A673 (cell line): ENCODE data around the gene GRIK2. TPM values are rescaled to one million over a fixed set of nuclear protein-coding genes. Genes with fewer than 3 reads are reported as not detected.

Experiments
- BruUV-seq: library from RNA; stranded (reverse); fragments of 400-500 nt; replicated peaks from 2 replicates; lab custom pipeline; 2021; lab: Mats Ljungman, UMichigan
- CTCF ChIA-PET: fragments of 300-600 bp; sonication (Branson Sonifier 250); formaldehyde crosslinking; loops from one replicate; lab custom pipeline; 2022; ENCODE audit warnings: antibody characterized with exemption; lab: Charles Lee
- POLR2A ChIA-PET: fragments of 300-600 bp; sonication (Branson Sonifier 250); formaldehyde crosslinking; loops from one replicate; lab custom pipeline; 2022; ENCODE audit warnings: antibody characterized with exemption; ENCODE audit not compliant: low non-redundant PET; lab: Charles Lee
- DNase-seq: peaks from one replicate; pipeline ENCODE4 v3.0.0-alpha.2; 2015; ENCODE audit warnings: low spot score
- H3K27ac ChIP-seq: fragments of 200-600 bp; sonication (generic); 2 replicates; pipeline ENCODE4 v1.5.1; 2016; ENCODE audit warnings: mixed run types, low read depth, mild to moderate bottlenecking, mixed read lengths, antibody characterized with exemption, low read length; ENCODE audit not compliant: poor library complexity, severe bottlenecking
- H3K27me3 ChIP-seq: fragments of 200-600 bp; sonication (generic); replicated peaks from 2 replicates; pipeline ENCODE4 v1.6.1; 2017; ENCODE audit warnings: mixed run types, low read depth, mild to moderate bottlenecking, mixed read lengths, antibody characterized with exemption, low read length; ENCODE audit not compliant: insufficient read depth, poor library complexity
- H3K36me3 ChIP-seq: fragments of 200-600 bp; sonication (generic); 2 replicates; pipeline ENCODE4 v1.6.1; 2016; ENCODE audit warnings: mixed run types, mild to moderate bottlenecking, mixed read lengths, antibody characterized with exemption, low read length; ENCODE audit not compliant: insufficient read depth, poor library complexity, severe bottlenecking
- H3K4me1 ChIP-seq: fragments of 200-600 bp; sonication (generic); 2 replicates; pipeline ENCODE4 v1.6.1; 2017; ENCODE audit warnings: mixed run types, mild to moderate bottlenecking, mixed read lengths, antibody characterized with exemption, low read length; ENCODE audit not compliant: insufficient read depth, poor library complexity, severe bottlenecking
- H3K4me3 ChIP-seq: fragments of 200-600 bp; sonication (generic); 2 replicates; pipeline ENCODE4 v1.5.1; 2016; ENCODE audit warnings: low read depth, mixed run types, mild to moderate bottlenecking, mixed read lengths, low read length; ENCODE audit not compliant: poor library complexity, severe bottlenecking
- H3K9me3 ChIP-seq: fragments of 200-600 bp; sonication (generic); 2 replicates; pipeline ENCODE4 v1.6.1; 2016; ENCODE audit warnings: mixed run types, low read depth, mild to moderate bottlenecking, mixed read lengths, antibody characterized with exemption, low read length; ENCODE audit not compliant: poor library complexity, severe bottlenecking
- EZH2 ChIP-seq: fragments of 200-600 bp; sonication (generic); IDR thresholded peaks from 2 replicates; pipeline ENCODE4 v1.6.1; 2017; ENCODE audit warnings: borderline replicate concordance, low read depth, mild to moderate bottlenecking, mixed read lengths, antibody characterized with exemption, low read length; ENCODE audit not compliant: poor library complexity, severe bottlenecking
- intact Hi-C: fragments of 100-400 bp; cut with micrococcal nuclease; formaldehyde crosslinking; loops from one replicate; pipeline ENCODE4 v1.10.0; 2022; ENCODE audit not compliant: unreplicated experiment
- total RNA-seq: library from RNA; stranded (reverse); gene quantifications from 2 replicates; pipeline ENCODE4 v1.2.3, GENCODE V29; 2021
- TF ChIP-seq, protein P1 (sequence below): fragments of 300-800, 200-600 bp; sonication (generic); conservative IDR thresholded peaks from 2 replicates; pipeline ENCODE4 v1.5.1; 2017; ENCODE audit warnings: low read depth, mild to moderate bottlenecking, antibody characterized with exemption, low read length, moderate library complexity, mixed read lengths

Gene GRIK2
- total RNA-seq, 1 experiment from 2014 or later, result 62.1 TPM

DNA sequence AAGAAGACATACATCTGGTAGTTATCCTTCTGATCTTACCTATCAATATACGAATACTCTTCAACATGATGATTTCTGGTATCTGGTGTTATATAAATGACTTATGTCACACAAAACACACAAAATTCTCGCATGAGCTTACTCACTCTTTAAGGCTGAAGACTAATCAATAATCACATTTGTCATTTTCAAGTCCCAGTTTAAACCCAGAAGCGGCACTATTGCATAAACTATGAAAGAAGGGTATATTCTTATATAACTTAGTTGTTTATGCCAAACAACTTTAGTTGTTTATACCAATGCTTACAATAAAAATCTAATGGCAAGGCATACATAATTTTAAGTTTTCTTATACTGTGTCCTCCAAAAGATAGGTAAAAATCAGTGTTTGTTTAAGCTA is 293.1 kb downstream of the GRIK2 start:
- TF ChIP-seq, protein P1, sequence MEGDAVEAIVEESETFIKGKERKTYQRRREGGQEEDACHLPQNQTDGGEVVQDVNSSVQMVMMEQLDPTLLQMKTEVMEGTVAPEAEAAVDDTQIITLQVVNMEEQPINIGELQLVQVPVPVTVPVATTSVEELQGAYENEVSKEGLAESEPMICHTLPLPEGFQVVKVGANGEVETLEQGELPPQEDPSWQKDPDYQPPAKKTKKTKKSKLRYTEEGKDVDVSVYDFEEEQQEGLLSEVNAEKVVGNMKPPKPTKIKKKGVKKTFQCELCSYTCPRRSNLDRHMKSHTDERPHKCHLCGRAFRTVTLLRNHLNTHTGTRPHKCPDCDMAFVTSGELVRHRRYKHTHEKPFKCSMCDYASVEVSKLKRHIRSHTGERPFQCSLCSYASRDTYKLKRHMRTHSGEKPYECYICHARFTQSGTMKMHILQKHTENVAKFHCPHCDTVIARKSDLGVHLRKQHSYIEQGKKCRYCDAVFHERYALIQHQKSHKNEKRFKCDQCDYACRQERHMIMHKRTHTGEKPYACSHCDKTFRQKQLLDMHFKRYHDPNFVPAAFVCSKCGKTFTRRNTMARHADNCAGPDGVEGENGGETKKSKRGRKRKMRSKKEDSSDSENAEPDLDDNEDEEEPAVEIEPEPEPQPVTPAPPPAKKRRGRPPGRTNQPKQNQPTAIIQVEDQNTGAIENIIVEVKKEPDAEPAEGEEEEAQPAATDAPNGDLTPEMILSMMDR, result no peak
- no peak for TF ChIP-seq EZH2
- DNase-seq, result no peak

DNA sequence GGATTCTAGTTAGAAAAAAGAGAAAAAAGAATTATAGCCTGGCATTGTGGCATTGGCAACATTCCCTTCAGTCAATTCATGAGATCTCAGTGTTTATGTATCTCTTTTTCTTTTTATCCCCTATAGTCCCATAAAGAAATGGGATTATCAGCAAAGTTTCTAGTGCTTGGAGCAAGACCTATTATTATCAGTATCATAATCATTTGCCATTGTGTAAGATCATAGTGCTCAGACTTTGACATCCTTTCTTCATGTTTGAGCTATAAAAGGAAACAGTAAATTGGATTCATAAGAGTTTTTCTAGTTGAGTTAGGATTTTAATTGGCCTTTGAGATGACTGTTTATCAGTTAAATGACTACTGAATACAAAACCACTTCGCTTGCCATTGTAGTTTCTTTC is 295.6 kb downstream of the GRIK2 start:
- Histone ChIP-seq H3K9me3 (no peaks in the 10 kb centered on the region), H3K27me3 (no peaks in the 10 kb centered on the region), H3K27ac (no peak overlapping the region), H3K4me3 (no peak overlapping the region), H3K4me1 (peaks cover 7% of the 10 kb centered on the region), H3K36me3 (no peaks in the 10 kb centered on the region)
- TF ChIP-seq, protein P1, result no peak
- no peak for TF ChIP-seq EZH2
- ChIA-PET CTCF (no interaction called here), POLR2A (no interaction called here)
- no TSS peak for BruUV-seq
- DNase-seq, result peak; percentile 56
- intact Hi-C loops, result no loop called here

More for the DNA sequence above, 293.1 kb downstream of the GRIK2 start:
- H3K4me1 ChIP-seq, result peaks cover 7% of the 10 kb centered on the region
- H3K27ac ChIP-seq, result no peak overlapping the region
- no TSS peak for BruUV-seq
- H3K36me3 ChIP-seq, result no peaks in the 10 kb centered on the region
- ChIA-PET CTCF (no interaction called here), POLR2A (no interaction called here)
- no peaks in the 10 kb centered on the region for H3K9me3 ChIP-seq
- H3K4me3 ChIP-seq, result no peak overlapping the region
- intact Hi-C loops, result no loop called here
- no peaks in the 10 kb centered on the region for H3K27me3 ChIP-seq

DNA sequence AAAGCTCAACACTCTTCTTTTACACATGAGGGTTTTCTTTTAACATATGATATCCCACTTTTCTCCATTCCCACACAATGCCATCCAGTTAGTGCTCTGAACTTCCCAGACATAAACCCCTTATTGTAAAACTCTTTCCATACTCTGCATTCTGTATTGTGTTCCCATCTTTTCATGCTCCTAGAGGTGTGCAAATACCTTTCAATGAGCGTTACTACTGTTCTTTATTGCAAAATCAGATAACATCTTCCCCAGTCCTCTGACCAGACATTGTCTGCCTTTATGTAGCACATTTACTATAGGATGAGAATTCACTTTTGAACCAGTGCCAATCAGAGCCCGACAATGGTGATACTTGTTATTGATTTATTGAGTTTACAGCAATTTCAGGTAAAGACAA is 296.2 kb downstream of the GRIK2 start:
- Histone ChIP-seq H3K9me3 (no peaks in the 10 kb centered on the region), H3K4me3 (no peak overlapping the region), H3K36me3 (no peaks in the 10 kb centered on the region), H3K4me1 (peaks cover 7% of the 10 kb centered on the region), H3K27me3 (no peaks in the 10 kb centered on the region), H3K27ac (no peak overlapping the region)
- TF ChIP-seq, protein P1, result no peak
- no peak for TF ChIP-seq EZH2
- no TSS peak for BruUV-seq
- no peak for DNase-seq
- ChIA-PET POLR2A (no interaction called here), CTCF (no interaction called here)
- intact Hi-C loops, result no loop called here
